Amniotic stem cell (primary cell): ENCODE data around the gene TRO.

ENCODE experiments used
- DNase-seq: peaks from one replicate; lab custom pipeline; 2025; lab: John Stamatoyannopoulos, UW

TRO gene

GRCh38 chrX:54920610-54921426 lies at the start of gene TRO:
Gene TRO, plus strand, starts transcription at chrX:54920824. Its CDS starts 1,423 bp downstream, at chrX:54922247.
- no peak for DNase-seq

- no peak for DNase-seq
These were observed 34.9 kb upstream of the TRO start for GRCh38 chrX:54885740-54886139.

- no peak for DNase-seq
These were observed 29.1 kb upstream of the TRO start for GRCh38 chrX:54891573-54891972.

- DNase-seq: no peak
These were observed 26.5 kb upstream of the TRO start for GRCh38 chrX:54894159-54894558.

- DNase-seq: no peak
These were observed 10.7 kb upstream of the TRO start for GRCh38 chrX:54909941-54910340.

GRCh38 chrX:54921427-54922021 lies 900 bp downstream of the TRO start:
- DNase-seq: peak; percentile 6

- no peak for DNase-seq
These were observed 1.9 kb downstream of the TRO start for GRCh38 chrX:54922547-54922946.

GRCh38 chrX:54923376-54923775 lies 2.8 kb downstream of the TRO start:
- no peak for DNase-seq

- DNase-seq: no peak
These were observed 6.4 kb downstream of the TRO start for GRCh38 chrX:54926978-54927377.

- DNase-seq: no peak
These were observed 8.3 kb downstream of the TRO start for GRCh38 chrX:54928876-54929275.

GRCh38 chrX:54930291-54931049 lies 9.8 kb downstream of the TRO start:
- DNase-seq: no peak

GRCh38 chrX:54931107-54931506 lies 10.5 kb downstream of the TRO start:
- no peak for DNase-seq

- no peak for DNase-seq
These were observed 12.7 kb downstream of the TRO start for GRCh38 chrX:54933150-54933826.

- DNase-seq: no peak
These were observed 13.4 kb downstream of the TRO start for GRCh38 chrX:54934058-54934457.

GRCh38 chrX:54934890-54935289 lies 14.3 kb downstream of the TRO start:
- DNase-seq: no peak

GRCh38 chrX:54935306-54935705 lies 14.7 kb downstream of the TRO start:
- no peak for DNase-seq

GRCh38 chrX:54937416-54937815 lies 16.8 kb downstream of the TRO start:
- no peak for DNase-seq

- DNase-seq: no peak
These were observed 24.2 kb downstream of the TRO start for GRCh38 chrX:54944816-54945215.

GRCh38 chrX:54945224-54945623 lies 24.6 kb downstream of the TRO start:
- DNase-seq: no peak

- no peak for DNase-seq
These were observed 30.2 kb downstream of the TRO start for GRCh38 chrX:54950730-54951375.

- DNase-seq: no peak
These were observed 41.1 kb downstream of the TRO start for GRCh38 chrX:54961750-54962149.
